Naive B cell (primary cell): ENCODE measurements around the gene ACTN1. TPM values are rescaled to one million over a fixed set of nuclear protein-coding genes. Genes with fewer than 3 reads are reported as not detected.
A peak's percentile ranks its signal among the peaks of the same experiment; 100 is the strongest.

Experiments used
- ATAC-seq, 2 donors: fragments of 150-1000 bp; cut with Tn5 transposase; 2 replicates each; pipeline ENCODE4 v1.10.0; 2021; ENCODE audit warnings: low read depth in 2 of 2, mild to moderate bottlenecking in 2 of 2, moderate library complexity in 2 of 2
- DNase-seq: peaks from one replicate; pipeline ENCODE4 v3.0.0; 2022
- H3K27ac Mint-ChIP-seq, 6 donors: one replicate each; pipeline ENCODE4 v1.8.0; 2020 to 2022; ENCODE audit warnings: mild to moderate bottlenecking in 6 of 6, mixed read lengths in 6 of 6, moderate library complexity in 5 of 6, inconsistent platforms in 2 of 6
- H3K27me3 Mint-ChIP-seq, 3 donors: one replicate each; pipeline ENCODE4 v1.8.0; 2021 to 2022; ENCODE audit warnings: mixed read lengths in 3 of 3, mild to moderate bottlenecking in 1 of 3
- H3K36me3 Mint-ChIP-seq, 2 donors: one replicate each; pipeline ENCODE4 v1.8.0; 2020 to 2022; ENCODE audit warnings: mixed read lengths in 2 of 2, inconsistent platforms in 1 of 2, mild to moderate bottlenecking in 1 of 2
- H3K4me1 Mint-ChIP-seq, 3 donors: one replicate each; pipeline ENCODE4 v1.8.0; 2020 to 2022; ENCODE audit warnings: mixed read lengths in 3 of 3, inconsistent platforms in 1 of 3, mild to moderate bottlenecking in 1 of 3, moderate library complexity in 1 of 3
- H3K4me3 Mint-ChIP-seq, 8 donors: one replicate each; pipeline ENCODE4 v1.8.0; 2020 to 2022; ENCODE audit warnings: mild to moderate bottlenecking in 8 of 8, mixed read lengths in 8 of 8, moderate library complexity in 8 of 8, inconsistent platforms in 2 of 8
- H3K9me3 Mint-ChIP-seq, 7 donors: one replicate each; pipeline ENCODE4 v1.8.0; 2020 to 2022; ENCODE audit warnings: mixed read lengths in 7 of 7, mild to moderate bottlenecking in 5 of 7, inconsistent platforms in 2 of 7, moderate library complexity in 1 of 7
- polyA plus RNA-seq, 6 donors: library from polyadenylated mRNA; unstranded; fragments of 300-500 nt; fragmentation: Illumina TruSeq; gene quantifications; one replicate each; pipeline ENCODE4 v1.2.3, GENCODE V29; 2021; ENCODE audit warnings: low read depth in 6 of 6

Gene ACTN1
- polyA plus RNA-seq, 6 donors from 2014 or later: 0.61 to 4.5 (median 2.4) TPM; not detected in 1

- Mint-ChIP-seq H3K36me3 (peaks cover 0 to 11% of the 10 kb centered on the region in 2 donors), H3K27me3 (peaks cover 10 to 30% (median 15%) of the 10 kb centered on the region in 3 donors), H3K4me1 (no peaks in the 10 kb centered on the region), H3K27ac (no peak overlapping the region), H3K4me3 (peak overlapping the region in 1 of 8 donors; percentile 29), H3K9me3 (peaks cover 0 to 2% (median 0%) of the 10 kb centered on the region in 7 donors)
- ATAC-seq (no peak), DNase-seq (no peak)
Measured at GRCh38 chr14:69004731-69005431, 25.8 kb upstream of the ACTN1 start.

DNA sequence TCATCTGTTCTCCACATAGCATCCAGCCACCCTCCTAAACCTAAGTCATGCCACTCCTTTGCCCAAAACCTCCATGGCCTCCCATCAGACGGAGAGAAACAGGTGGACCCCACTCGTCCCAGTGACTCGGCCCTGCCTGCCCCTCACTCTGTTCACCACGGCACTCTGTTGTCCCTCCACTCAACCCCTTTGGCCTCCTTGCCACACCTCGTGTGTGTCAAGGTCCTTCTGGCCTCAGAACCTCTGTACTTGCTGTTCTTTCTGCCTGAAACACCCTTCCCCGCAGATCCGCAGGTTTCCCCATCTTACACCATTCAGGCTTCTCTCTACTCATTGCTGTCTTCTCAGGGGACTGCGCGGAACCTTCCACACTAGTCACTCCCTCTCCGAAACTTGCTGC is 24.5 kb upstream of the ACTN1 start:
- Mint-ChIP-seq H3K36me3 (peaks cover 0 to 11% of the 10 kb centered on the region in 2 donors), H3K27ac (no peak overlapping the region), H3K4me1 (no peaks in the 10 kb centered on the region), H3K4me3 (no peak overlapping the region), H3K9me3 (peaks cover 0 to 2% (median 0%) of the 10 kb centered on the region in 7 donors), H3K27me3 (peaks cover 10 to 30% (median 15%) of the 10 kb centered on the region in 3 donors)
- ATAC-seq (no peak), DNase-seq (no peak)

- H3K9me3 Mint-ChIP-seq: peaks cover 0 to 2% (median 0%) of the 10 kb centered on the region in 7 donors
- peaks cover 0 to 11% of the 10 kb centered on the region in 2 donors for H3K36me3 Mint-ChIP-seq
- peaks cover 10 to 30% (median 21%) of the 10 kb centered on the region in 3 donors for H3K27me3 Mint-ChIP-seq
- H3K4me3 Mint-ChIP-seq: no peak overlapping the region
- no peak overlapping the region for H3K27ac Mint-ChIP-seq
- ATAC-seq (no peak), DNase-seq (no peak)
- no peaks in the 10 kb centered on the region for H3K4me1 Mint-ChIP-seq
Measured at GRCh38 chr14:69002069-69002468, 23.0 kb upstream of the ACTN1 start.

DNA sequence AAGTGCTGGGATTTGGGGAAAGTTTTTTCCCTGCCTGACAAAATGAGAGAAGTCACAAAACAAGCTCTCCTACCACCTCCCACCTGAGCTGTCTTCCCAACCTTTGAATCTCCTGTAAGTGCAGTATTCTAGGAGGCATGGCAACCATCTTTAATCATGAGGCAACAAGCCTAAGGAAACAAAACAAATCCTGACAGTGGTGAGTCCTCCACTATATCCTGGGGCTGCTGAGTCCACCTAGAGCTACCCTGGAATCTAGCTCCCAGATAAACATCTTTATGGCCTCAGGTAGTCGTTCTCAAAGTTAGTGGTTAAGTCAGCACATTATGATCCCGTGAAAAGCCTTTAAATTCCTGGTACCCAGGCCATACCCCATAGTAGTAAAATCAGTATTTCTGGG is 22.3 kb upstream of the ACTN1 start:
- H3K27ac Mint-ChIP-seq: peak overlapping the region in 1 of 6 donors; percentile 3
- ATAC-seq: no peak

GRCh38 chr14:68998062-68998461 is 19.0 kb upstream of the ACTN1 start:
- H3K4me1 Mint-ChIP-seq: no peaks in the 10 kb centered on the region
- peaks cover 0 to under 1% of the 10 kb centered on the region in 2 donors for H3K36me3 Mint-ChIP-seq
- no peak overlapping the region for H3K27ac Mint-ChIP-seq
- no peak overlapping the region for H3K4me3 Mint-ChIP-seq
- DNase-seq (no peak), ATAC-seq (no peak)
- H3K27me3 Mint-ChIP-seq: peaks cover 4 to 21% (median 7%) of the 10 kb centered on the region in 3 donors
- peaks cover 0 to 7% (median 2%) of the 10 kb centered on the region in 7 donors for H3K9me3 Mint-ChIP-seq

More for the DNA sequence above, 22.3 kb upstream of the ACTN1 start:
- Mint-ChIP-seq H3K4me1 (no peaks in the 10 kb centered on the region), H3K27me3 (peaks cover 10 to 30% (median 21%) of the 10 kb centered on the region in 3 donors), H3K4me3 (no peak overlapping the region), H3K36me3 (peaks cover 0 to 11% of the 10 kb centered on the region in 2 donors), H3K9me3 (peaks cover 0 to 2% (median 0%) of the 10 kb centered on the region in 7 donors)
- DNase-seq: no peak

DNA sequence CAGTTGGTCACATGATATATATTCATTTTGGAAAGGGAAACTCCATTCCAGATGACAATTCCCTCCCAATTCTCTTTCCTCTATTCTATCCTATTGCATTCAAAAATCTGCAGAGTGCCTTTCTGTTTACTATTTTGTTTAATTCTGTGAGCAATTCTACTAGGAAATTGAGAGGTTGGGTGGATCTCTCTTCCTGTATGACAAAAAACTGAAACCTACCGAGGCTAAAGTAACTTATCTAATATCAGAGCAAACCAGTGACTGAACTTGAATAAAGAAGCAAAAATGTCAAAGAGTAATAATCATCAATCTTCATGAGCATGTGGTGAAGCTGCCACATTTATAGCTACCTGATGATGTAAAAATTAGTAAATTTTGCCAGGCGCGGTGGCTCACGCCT is 16.6 kb upstream of the ACTN1 start:
- H3K36me3 Mint-ChIP-seq: no peaks in the 10 kb centered on the region
- ATAC-seq (no peak), DNase-seq (no peak)
- H3K27me3 Mint-ChIP-seq: peaks cover 4 to 16% (median 6%) of the 10 kb centered on the region in 3 donors
- H3K9me3 Mint-ChIP-seq: peaks cover 0 to 7% (median 0%) of the 10 kb centered on the region in 7 donors
- no peaks in the 10 kb centered on the region for H3K4me1 Mint-ChIP-seq
- no peak overlapping the region for H3K4me3 Mint-ChIP-seq
- no peak overlapping the region for H3K27ac Mint-ChIP-seq

GRCh38 chr14:68994056-68994455 is 15.0 kb upstream of the ACTN1 start:
- no peak for DNase-seq
- no peak overlapping the region for H3K4me3 Mint-ChIP-seq
- peaks cover 0 to 7% (median 0%) of the 10 kb centered on the region in 7 donors for H3K9me3 Mint-ChIP-seq
- H3K36me3 Mint-ChIP-seq: no peaks in the 10 kb centered on the region
- H3K4me1 Mint-ChIP-seq: no peaks in the 10 kb centered on the region
- no peak overlapping the region for H3K27ac Mint-ChIP-seq
- peaks cover 4 to 16% (median 7%) of the 10 kb centered on the region in 3 donors for H3K27me3 Mint-ChIP-seq
- ATAC-seq: no peak

- H3K4me3 Mint-ChIP-seq: no peak overlapping the region
- no peak for DNase-seq
- H3K27me3 Mint-ChIP-seq: peaks cover 4 to 17% (median 9%) of the 10 kb centered on the region in 3 donors
- H3K27ac Mint-ChIP-seq: no peak overlapping the region
- no peaks in the 10 kb centered on the region for H3K9me3 Mint-ChIP-seq
- H3K4me1 Mint-ChIP-seq: no peaks in the 10 kb centered on the region
- no peaks in the 10 kb centered on the region for H3K36me3 Mint-ChIP-seq
- ATAC-seq: no peak
Measured at GRCh38 chr14:68987653-68988036, 8.5 kb upstream of the ACTN1 start.

DNA sequence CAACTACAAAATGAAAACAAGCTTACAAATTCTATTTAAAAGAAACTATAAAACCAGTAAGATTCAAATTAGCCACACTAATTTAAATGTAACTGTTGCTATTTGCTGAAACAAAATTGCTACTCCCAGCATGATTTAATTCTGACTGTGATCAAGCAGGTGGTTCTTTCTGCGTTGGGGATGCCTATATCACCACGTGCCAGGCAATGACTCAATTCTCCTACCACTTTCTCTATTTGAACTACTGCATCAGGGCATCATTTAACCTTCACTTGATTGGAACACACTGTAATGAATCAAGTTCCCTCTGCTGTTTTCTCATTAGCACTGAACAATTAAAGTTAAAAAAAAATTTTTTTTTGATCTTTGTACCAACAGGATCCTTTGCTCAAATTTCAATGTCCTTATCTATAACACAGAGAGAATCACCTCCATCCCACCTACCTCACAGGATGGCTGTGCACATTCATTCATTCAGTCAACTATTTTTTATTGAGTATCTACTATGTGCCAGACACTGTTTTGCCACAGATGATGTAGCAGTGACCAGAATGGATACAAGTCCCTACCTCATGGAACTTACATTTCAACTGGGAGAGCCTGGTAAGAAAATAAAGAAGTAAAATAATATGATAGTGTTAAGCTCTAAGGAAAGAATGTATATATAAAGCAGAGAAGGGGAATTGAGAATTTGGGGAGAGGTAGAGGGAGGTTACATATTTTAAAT is 8.0 kb upstream of the ACTN1 start:
- Mint-ChIP-seq H3K4me3 (no peak overlapping the region), H3K27me3 (peaks cover 4 to 21% (median 13%) of the 10 kb centered on the region in 3 donors), H3K9me3 (no peaks in the 10 kb centered on the region), H3K4me1 (no peaks in the 10 kb centered on the region), H3K36me3 (no peaks in the 10 kb centered on the region), H3K27ac (no peak overlapping the region)
- no peak for DNase-seq
- ATAC-seq: no peak

- H3K9me3 Mint-ChIP-seq: no peaks in the 10 kb centered on the region
- DNase-seq (no peak), ATAC-seq (no peak)
- no peaks in the 10 kb centered on the region for H3K36me3 Mint-ChIP-seq
- H3K27me3 Mint-ChIP-seq: peaks cover 10 to 28% (median 21%) of the 10 kb centered on the region in 3 donors
- no peaks in the 10 kb centered on the region for H3K4me1 Mint-ChIP-seq
- H3K4me3 Mint-ChIP-seq: no peak overlapping the region
- H3K27ac Mint-ChIP-seq: no peak overlapping the region
Measured at GRCh38 chr14:68986225-68986624, 7.1 kb upstream of the ACTN1 start.

GRCh38 chr14:68984686-68985085 is 5.6 kb upstream of the ACTN1 start:
- DNase-seq (no peak), ATAC-seq (no peak)
- H3K36me3 Mint-ChIP-seq: no peaks in the 10 kb centered on the region
- H3K4me1 Mint-ChIP-seq: peaks cover 4 to 6% (median 6%) of the 10 kb centered on the region in 3 donors
- peaks cover 13 to 31% (median 30%) of the 10 kb centered on the region in 3 donors for H3K27me3 Mint-ChIP-seq
- peak overlapping the region in 1 of 8 donors; percentile 18 for H3K4me3 Mint-ChIP-seq
- H3K9me3 Mint-ChIP-seq: no peaks in the 10 kb centered on the region
- no peak overlapping the region for H3K27ac Mint-ChIP-seq

- Mint-ChIP-seq H3K36me3 (no peaks in the 10 kb centered on the region), H3K4me3 (no peak overlapping the region), H3K9me3 (no peaks in the 10 kb centered on the region), H3K27ac (no peak overlapping the region), H3K4me1 (peaks cover 4 to 6% (median 6%) of the 10 kb centered on the region in 3 donors), H3K27me3 (peaks cover 13 to 32% (median 31%) of the 10 kb centered on the region in 3 donors)
- no peak for DNase-seq
- ATAC-seq: no peak
Measured at GRCh38 chr14:68983191-68983590, 4.1 kb upstream of the ACTN1 start.

GRCh38 chr14:68982581-68982980 is 3.5 kb upstream of the ACTN1 start:
- Mint-ChIP-seq H3K36me3 (no peaks in the 10 kb centered on the region), H3K4me1 (peaks cover 4 to 6% (median 6%) of the 10 kb centered on the region in 3 donors), H3K4me3 (no peak overlapping the region), H3K9me3 (no peaks in the 10 kb centered on the region), H3K27ac (no peak overlapping the region), H3K27me3 (peaks cover 13 to 32% (median 31%) of the 10 kb centered on the region in 3 donors)
- ATAC-seq (no peak), DNase-seq (no peak)
